Ureter (tissue), 1 donor: ENCODE results near the gene DCHS1. TPM values are rescaled to one million over a fixed set of nuclear protein-coding genes. Genes with fewer than 3 reads are reported as not detected.
A peak's percentile ranks its signal among the peaks of the same experiment; 100 is the strongest.

Experiments used
- DNase-seq: peaks from one replicate; pipeline ENCODE4 v3.0.0-alpha.2; 2020; ENCODE audit warnings: low spot score
- total RNA-seq: library from RNA; stranded (reverse); gene quantifications from one replicate; pipeline ENCODE4 v1.2.4, GENCODE V29; 2023
- donor health status: DM: yes; HTN: yes; CAD: no.

The DCHS1 gene
- total RNA-seq, 1 donor from 2014 or later = 26.0 TPM

DNA sequence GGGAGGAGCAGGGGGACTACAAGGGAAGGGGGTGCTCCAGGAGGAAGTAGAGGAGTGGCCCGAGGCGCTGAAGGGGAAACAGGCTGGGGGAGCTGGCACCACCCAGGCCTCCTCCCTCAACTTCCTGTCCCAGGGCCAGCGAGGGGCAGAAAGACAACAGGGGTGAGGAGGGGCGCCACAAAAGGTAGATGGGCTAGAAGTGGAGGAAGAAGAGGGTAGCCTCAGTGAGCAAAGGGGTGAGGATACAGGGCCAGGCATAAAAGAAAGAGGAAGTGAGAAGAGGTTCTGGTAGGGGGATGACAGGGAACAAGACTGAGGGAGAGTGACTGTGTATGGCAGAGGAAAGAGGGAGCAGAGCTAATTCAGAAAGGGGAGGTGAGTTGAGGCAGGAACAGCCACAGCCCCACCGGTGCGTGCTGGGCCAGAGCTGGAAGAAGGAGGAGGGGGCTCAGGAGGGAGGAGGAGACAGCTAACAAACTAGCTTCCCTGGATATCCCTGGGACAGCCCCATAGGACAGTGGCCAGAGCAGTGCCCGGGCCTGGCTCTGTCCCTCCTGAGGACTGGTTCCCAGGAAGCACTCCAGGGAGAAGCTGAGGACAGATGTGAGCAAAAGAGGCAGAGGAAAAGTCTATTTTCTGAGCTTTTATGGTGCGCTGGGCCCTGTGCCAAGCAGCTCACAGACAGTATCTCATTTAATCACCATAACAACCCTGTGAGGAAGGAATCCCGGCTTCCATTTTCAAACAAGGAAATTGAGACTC, 8.5 kb downstream of the DCHS1 start:
- no peak for DNase-seq

DNA sequence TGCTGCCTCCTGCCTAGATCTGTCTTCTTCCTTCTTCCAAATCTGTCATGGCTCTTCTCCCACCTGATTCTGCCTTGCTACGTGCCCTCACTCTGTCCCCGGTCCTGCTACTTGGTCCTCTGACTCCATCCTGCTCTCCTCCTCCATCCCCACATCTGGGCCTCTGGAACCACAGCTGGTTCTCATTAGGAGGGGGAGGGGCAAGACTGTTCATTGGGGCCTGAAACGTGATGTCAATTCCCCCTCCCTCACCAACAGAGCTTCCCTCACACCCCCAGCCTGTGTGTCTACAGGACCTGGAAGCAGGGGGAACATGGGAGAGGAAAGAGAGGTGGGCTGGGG, 9.1 kb downstream of the DCHS1 start:
- no peak for DNase-seq

DNA sequence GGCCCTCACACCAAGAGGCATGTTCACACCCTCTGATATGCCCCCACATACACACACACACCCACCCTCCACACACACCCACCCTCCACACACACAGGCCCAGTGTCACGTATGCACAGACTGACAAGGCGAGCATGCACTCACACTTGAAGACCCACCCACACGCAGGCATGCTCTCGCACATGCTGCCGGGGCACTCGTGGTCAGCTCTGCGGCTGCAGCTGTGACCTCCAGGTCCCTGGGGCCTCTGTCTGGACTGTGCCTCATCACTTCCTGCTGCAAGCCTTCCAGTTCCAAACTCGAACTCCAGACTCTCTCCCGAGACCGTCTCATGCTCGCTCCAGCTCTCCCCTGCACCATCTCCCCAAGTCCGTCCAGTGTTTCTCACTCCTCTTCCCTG, 9.5 kb downstream of the DCHS1 start:
- no peak for DNase-seq

DNA sequence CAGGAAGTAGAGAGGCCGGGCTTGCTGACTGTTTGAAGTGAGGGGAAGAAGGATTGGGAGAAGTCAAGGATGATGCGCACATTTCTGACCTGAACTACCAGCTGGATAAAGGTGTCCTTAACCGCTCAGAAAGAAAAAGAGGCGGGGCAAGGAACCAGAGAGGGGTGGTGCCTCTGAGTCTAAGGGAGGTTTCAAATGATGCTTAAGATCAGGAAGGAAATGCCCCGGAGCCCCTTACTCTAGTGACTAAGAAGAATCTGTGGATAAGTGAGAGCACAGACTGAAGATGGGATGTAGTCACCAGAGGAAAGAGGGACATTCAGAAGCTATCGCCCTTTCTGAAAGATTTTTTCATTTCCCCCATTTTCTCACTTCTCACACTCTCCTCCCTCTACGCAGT, 12.7 kb downstream of the DCHS1 start:
- no peak for DNase-seq

DNA sequence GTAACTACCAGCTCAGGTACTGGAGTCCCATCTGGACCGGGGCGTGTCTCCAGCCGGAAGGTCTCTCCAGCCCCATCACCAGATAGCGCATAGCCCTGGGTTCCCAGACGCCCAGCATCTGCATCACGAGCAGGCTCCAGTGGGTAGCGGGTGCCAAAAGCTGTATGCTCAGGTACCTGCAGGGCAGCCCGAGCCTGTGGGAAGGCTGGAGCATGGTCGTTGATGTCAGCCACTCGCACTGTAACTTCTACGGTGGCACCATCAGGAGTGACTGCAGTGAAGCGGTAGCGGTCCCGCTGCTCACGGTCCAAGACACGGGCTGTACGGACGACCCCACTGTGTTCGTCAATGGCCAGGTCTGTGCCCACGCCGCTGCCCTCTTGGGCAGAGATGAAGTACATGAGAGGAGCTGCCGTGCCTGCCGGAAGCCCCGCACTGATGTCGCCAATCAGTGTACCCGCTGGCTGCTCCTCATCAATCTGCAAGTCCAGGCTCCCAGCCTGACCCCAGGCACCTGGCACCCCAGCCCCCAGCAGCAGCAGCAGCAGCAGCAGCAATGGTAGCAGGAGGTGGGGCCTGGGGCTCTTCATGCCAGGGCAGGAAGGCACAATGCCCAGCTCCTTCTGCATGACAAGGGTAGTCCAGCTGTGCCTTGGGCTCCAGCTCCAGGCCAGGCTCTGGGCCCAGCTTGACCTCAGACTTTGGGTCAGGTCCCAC, 14.5 kb downstream of the DCHS1 start:
- no peak for DNase-seq

DNA sequence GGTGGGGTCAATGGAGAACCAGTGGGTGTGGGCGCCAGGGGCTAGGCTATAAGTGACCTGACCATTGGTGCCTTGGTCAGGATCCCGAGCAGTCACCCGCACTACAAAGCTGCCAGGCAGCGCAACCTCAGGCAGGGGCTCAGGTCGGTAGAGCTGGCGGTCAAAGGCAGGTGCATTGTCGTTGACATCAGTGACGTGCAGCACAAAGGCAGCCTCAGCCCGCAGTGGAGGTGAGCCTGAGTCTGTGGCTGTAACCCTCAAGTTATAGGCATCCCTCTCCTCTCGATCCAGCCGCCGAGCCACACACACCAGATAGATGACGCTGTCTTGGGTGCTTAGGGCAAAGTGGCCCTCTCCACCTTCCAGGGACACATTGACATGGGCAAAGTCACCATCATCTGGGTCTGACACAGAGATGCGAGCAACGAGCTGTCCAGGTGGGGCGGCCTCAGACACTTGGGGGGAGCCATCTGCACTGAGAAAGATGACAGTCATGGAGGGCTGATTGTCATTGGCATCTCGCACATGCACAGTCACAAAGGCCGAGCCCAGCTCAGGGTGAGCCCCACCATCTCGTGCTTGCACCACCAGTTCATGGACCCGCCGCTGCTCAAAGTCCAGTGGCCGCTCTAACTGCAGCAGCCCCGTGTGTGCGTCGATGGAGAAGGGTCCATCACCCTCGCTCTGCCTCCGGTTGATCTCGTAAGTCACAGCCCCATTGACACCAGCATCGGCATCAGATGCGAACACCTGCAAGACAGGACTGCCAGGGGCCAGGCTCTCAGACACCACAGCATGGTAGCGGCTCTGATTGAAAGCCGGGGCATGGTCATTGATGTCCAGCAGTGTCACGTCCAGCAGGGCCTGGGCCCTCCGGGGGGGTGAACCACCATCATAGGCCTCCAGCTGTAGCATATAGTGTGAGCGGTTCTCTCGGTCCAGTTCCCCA, 15.3 kb downstream of the DCHS1 start:
- no peak for DNase-seq

DNA sequence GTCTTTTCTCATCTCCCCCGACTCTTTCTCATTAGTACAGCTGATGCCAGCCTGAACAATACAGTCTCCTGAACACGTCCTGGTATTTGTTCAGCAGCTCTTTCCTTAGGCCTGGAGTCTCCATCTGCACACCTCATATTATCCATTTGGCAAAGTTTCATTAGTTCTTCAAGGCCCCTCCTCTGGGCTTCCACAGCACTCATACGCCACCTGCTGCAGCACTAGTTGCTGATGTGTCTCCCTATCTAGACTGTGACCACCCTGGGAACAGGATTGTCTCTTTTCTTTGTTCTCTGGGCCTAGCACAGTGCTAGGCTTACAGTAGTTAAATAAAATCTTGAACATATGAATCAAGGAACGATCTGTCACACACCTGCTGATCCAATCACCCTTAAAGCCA, 17.2 kb downstream of the DCHS1 start:
- no peak for DNase-seq

GRCh38 chr11:6637871-6638270, 17.7 kb downstream of the DCHS1 start:
- no peak for DNase-seq

GRCh38 chr11:6636480-6636879, 19.1 kb downstream of the DCHS1 start:
- no peak for DNase-seq

DNA sequence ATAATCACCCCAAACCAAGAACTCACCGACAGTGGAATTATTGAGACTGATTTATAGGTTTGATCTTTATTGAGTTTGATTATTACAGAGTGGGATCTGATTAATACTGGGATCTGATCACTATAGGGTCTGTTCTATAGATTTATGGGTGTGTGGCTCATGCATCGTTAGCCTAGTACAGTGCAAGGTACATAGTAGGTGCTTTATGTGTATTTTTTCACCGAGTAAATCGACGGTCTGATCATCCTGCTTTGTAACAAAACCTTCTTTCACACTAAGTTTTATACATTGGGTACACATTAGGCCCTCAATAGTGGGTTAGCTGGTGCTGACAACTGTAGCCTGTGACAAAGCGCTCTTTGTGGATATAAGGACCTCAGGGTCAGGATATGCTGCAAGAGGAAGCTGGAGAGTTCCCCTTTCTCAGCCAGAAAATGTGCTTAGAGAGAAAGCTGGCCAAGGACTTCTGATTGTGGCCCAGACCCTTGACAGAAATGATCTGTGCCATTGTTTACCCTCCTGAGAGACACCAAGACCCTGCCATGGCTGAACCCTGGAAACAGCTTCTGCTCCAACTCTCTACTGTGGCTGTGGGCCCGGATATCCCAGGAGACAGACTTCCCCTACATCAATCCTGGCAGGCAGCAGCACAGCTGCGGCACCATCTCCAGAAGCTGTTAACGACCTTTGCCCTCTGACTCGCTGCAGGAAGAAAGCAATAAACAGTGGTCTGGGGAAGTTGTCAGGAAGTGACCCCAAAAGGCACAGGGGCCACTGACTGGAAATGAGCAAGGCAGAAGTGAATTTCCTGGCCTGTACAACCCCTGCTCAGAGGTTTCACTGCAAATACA, 20.3 kb downstream of the DCHS1 start:
- no peak for DNase-seq

DNA sequence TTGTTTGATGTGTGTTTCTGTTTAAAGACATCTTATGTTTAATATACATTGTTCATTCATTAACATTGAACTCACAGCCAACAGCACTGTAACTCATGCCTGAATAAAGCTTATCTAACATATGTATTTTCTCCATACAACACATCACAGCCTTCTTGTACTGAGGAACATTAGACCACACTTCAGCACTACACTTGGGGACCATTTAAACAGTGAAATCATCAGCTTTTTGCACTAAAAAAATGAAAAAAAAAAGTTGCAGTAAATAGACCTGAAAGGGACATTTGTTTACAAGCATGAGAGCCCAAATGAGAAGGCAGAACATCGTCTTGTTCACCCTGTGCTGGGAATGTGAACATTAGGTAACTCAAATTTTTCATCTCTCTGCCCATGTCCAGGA, 21.1 kb downstream of the DCHS1 start:
- DNase-seq = no peak

GRCh38 chr11:6633422-6634408, 21.9 kb downstream of the DCHS1 start:
- no peak for DNase-seq

DNA sequence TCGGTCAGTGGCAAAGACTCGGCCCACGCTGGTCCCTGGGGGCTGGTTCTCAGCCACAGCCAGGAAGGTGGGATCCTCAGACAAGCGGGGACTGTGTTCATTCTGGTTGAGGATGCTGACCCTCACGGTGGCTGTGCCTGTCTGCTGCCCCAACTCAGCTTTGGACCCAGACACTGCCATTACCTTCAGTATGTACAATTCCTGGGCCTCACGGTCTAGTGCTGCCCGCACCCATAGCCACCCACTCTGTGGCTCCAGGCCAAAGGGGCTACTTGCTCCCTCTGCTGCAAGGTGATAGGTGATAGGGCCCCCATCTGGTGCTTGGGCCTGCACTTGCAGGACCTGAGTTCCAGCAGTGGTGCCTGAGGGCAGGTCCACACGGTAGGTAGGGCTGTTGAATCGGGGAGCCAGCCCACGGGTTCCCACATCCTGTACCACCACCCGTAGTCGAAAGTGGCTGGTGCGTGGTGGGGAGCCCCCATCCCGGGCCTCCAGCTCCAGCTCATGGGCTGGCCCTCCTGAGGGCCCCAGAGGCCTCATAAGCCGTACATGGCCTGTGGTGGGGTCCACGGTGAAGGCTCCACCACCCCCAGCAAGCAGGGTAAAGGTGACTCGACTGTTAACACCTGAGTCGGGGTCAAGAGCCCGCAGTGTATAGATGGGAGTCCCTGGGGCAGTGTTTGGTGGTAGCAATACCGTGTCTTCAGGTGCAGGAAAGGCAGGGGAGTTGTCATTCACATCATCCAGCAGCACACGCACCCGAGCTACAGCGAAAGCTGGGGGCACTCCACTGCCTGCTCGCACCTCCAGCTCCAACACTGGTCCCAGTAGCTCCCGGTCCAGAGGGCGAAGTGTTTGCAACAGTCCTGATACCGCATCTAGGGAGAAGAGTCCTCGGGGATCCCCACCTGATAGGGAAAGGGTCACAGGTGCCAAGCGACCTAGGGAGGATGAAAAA, 23.2 kb downstream of the DCHS1 start:
- no peak for DNase-seq

DNA sequence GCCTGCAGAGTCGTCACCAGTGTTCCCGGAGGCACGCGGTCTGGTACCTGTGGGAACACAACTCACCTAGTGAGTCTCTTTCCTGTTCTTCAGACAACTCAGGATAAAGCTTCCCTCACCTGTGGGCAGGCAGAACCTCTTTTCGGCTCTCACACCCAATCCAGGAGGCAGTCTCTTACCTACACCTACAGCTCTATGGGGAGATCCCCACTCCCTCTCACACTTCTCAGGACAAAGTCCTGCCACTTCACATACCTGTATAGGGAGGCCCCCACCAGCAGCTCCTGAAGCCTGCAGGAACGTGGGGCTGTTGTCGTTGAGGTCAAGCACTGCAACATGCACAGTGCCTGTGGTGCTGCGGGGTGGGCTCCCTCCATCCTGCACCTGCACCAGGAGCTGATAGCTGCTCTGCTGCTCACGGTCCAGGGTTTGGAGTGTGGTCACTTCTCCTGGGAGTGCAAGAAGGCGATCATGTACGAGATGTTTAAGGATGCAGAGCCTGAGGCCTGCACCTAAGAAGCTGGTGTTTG, 24.2 kb downstream of the DCHS1 start:
- DNase-seq = no peak

GRCh38 chr11:6630632-6631291, 24.8 kb downstream of the DCHS1 start:
- DNase-seq = no peak

GRCh38 chr11:6629892-6630631, 25.5 kb downstream of the DCHS1 start:
- peak; percentile 37 for DNase-seq

- no peak for DNase-seq
These were observed 26.1 kb downstream of the DCHS1 start for GRCh38 chr11:6629573-6629891.

GRCh38 chr11:6628526-6628925, 27.1 kb downstream of the DCHS1 start:
- no peak for DNase-seq
